Putamen (tissue), 1 donor: ENCODE measurements around the gene DCDC2C.
"Not testable (repeated sequence)": the region's sequence is repeated elsewhere in the genome, so short reads cannot be mapped to it uniquely, and the experiment has no call there.

ENCODE experiments used
- DNase-seq: peaks from one replicate; pipeline ENCODE4 v3.0.0-alpha.2; 2016; ENCODE audit warnings: low spot score

Gene DCDC2C

GRCh38 chr2:3771576-3771975, 68.2 kb downstream of the DCDC2C start:
- no peak for DNase-seq

GRCh38 chr2:3774336-3774735, 71.0 kb downstream of the DCDC2C start:
- no peak for DNase-seq

- DNase-seq = no peak
Measured at GRCh38 chr2:3776311-3776710, 72.9 kb downstream of the DCDC2C start.

GRCh38 chr2:3777966-3778365, 74.6 kb downstream of the DCDC2C start:
- DNase-seq = no peak

- DNase-seq = no peak
Measured at GRCh38 chr2:3778851-3779495, 75.6 kb downstream of the DCDC2C start.

- no peak for DNase-seq
Measured at GRCh38 chr2:3779496-3780049, 76.2 kb downstream of the DCDC2C start.

- DNase-seq = peak; percentile 14
Measured at GRCh38 chr2:3780477-3781402, 77.4 kb downstream of the DCDC2C start.

GRCh38 chr2:3784731-3785130, 81.4 kb downstream of the DCDC2C start:
- no peak for DNase-seq

GRCh38 chr2:3785220-3785889, 82.0 kb downstream of the DCDC2C start:
- DNase-seq = no peak

- DNase-seq = no peak
Measured at GRCh38 chr2:3785890-3786273, 82.5 kb downstream of the DCDC2C start.

- DNase-seq = no peak
Measured at GRCh38 chr2:3787768-3788167, 84.4 kb downstream of the DCDC2C start.

- no peak for DNase-seq
Measured at GRCh38 chr2:3789256-3789655, 85.9 kb downstream of the DCDC2C start.

- no peak for DNase-seq
Measured at GRCh38 chr2:3793249-3793648, 89.9 kb downstream of the DCDC2C start.

GRCh38 chr2:3801506-3801905, 98.1 kb downstream of the DCDC2C start:
- no peak for DNase-seq

GRCh38 chr2:3805201-3805939, 102.0 kb downstream of the DCDC2C start:
- no peak for DNase-seq

GRCh38 chr2:3806168-3806567, 102.8 kb downstream of the DCDC2C start:
- DNase-seq = peak; percentile 13

GRCh38 chr2:3806730-3807129, 103.4 kb downstream of the DCDC2C start:
- no peak for DNase-seq

- peak; percentile 8 for DNase-seq
Measured at GRCh38 chr2:3807853-3808252, 104.5 kb downstream of the DCDC2C start.

GRCh38 chr2:3814706-3815245, 111.4 kb downstream of the DCDC2C start:
- DNase-seq = no peak

GRCh38 chr2:3817144-3817543, 113.8 kb downstream of the DCDC2C start:
- not testable (repeated sequence) for DNase-seq

GRCh38 chr2:3823748-3824147, 120.4 kb downstream of the DCDC2C start:
- DNase-seq = no peak
